Activated T-helper 1 cell treated with anti-CD3 and anti-CD28 coated beads, Interleukin-2, amount 50 U/mL, for 16 hours (primary cell): ENCODE data around the gene SERINC5.
"Not testable (repeated sequence)": the region's sequence is repeated elsewhere in the genome, so short reads cannot be mapped to it uniquely, and the experiment has no call there.

Experiments used
- DNase-seq, 2 donors: peaks; one replicate each; pipeline ENCODE4 v3.0.0-alpha.2; 2020; ENCODE audit warnings: low read depth in 1 of 2, low spot score in 1 of 2

SERINC5 gene

GRCh38 chr5:80229902-80230255 lies 26.0 kb downstream of the SERINC5 start:
- DNase-seq, result no peak

GRCh38 chr5:80227979-80228596 lies 27.8 kb downstream of the SERINC5 start:
- DNase-seq, result no peak

- no peak for DNase-seq
Measured at GRCh38 chr5:80225934-80226326, 29.9 kb downstream of the SERINC5 start.

- no peak for DNase-seq
Measured at GRCh38 chr5:80225189-80225933, 30.5 kb downstream of the SERINC5 start.

- no peak for DNase-seq
Measured at GRCh38 chr5:80223561-80223960, 32.3 kb downstream of the SERINC5 start.

GRCh38 chr5:80220245-80220897 lies 35.5 kb downstream of the SERINC5 start:
- DNase-seq, result no peak

GRCh38 chr5:80219391-80219790 lies 36.5 kb downstream of the SERINC5 start:
- no peak for DNase-seq

- no peak for DNase-seq
Measured at GRCh38 chr5:80217667-80218066, 38.2 kb downstream of the SERINC5 start.

GRCh38 chr5:80216753-80217596 lies 38.9 kb downstream of the SERINC5 start:
- no peak for DNase-seq

- DNase-seq, result no peak
Measured at GRCh38 chr5:80216096-80216495, 39.8 kb downstream of the SERINC5 start.

GRCh38 chr5:80215523-80215922 lies 40.3 kb downstream of the SERINC5 start:
- no peak for DNase-seq

GRCh38 chr5:80213466-80213865 lies 42.4 kb downstream of the SERINC5 start:
- DNase-seq, result no peak

GRCh38 chr5:80212171-80212667 lies 43.6 kb downstream of the SERINC5 start:
- DNase-seq, result no peak

- no peak for DNase-seq
Measured at GRCh38 chr5:80211327-80211726, 44.5 kb downstream of the SERINC5 start.

- no peak for DNase-seq
Measured at GRCh38 chr5:80210014-80210413, 45.8 kb downstream of the SERINC5 start.

- no peak for DNase-seq
Measured at GRCh38 chr5:80208381-80208780, 47.5 kb downstream of the SERINC5 start.

- no peak for DNase-seq
Measured at GRCh38 chr5:80207832-80208231, 48.0 kb downstream of the SERINC5 start.

- DNase-seq, result no peak
Measured at GRCh38 chr5:80206282-80206681, 49.6 kb downstream of the SERINC5 start.

- DNase-seq, result no peak
Measured at GRCh38 chr5:80205846-80206245, 50.0 kb downstream of the SERINC5 start.

GRCh38 chr5:80204808-80205614 lies 50.8 kb downstream of the SERINC5 start:
- DNase-seq, result no peak

GRCh38 chr5:80201763-80202162 lies 54.1 kb downstream of the SERINC5 start:
- not testable (repeated sequence) for DNase-seq
